Measurements from ENCODE around the gene NR2C2. TPM values are rescaled to one million over a fixed set of nuclear protein-coding genes. Genes with fewer than 3 reads are reported as not detected.

The NR2C2 gene
- total RNA-seq, 1 experiment from 2014 or later: 50.8 TPM

DNA sequence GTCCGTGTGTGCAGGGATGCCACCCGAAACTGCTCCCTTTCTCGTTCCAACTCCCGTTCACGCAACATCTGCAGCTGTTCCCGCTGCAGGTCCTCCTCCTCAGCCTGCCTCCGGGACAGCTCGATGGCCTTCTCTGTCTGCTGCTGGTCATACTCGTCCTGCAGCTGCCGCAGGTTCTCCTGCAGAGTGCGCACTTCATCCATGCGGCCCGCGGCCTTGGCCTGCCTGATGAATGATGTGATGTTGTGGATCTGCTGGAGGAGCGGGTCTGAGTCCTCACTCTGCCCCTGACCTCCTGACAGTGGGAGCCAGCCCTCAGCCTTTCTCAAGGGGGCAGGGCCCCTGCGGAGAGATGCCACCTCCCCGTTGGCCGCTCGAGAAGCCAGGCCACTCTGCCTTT is 127.1 kb downstream of the NR2C2 start:
- Mint-ChIP-seq H3K4me1 (no peaks in the 10 kb centered on the region), H3K4me3 (no peak overlapping the region)

DNA sequence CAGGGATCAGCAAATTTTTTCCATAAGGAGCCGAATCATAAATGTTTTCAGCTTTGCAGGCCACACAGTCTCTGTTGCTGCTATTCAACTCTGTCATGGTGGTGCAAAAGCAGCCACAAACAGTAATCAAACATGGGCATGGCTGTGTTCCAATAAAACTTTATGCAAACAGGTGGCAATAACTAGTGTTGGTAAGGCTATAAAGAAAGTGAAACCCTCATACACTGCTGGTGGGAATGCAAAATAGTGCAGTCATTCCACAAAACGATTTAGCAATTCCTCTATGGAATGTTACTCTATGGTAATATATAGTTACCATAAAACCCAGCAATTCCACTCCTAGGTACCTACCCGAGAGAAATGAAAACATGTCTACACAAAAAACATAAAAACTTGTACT is 131.7 kb downstream of the NR2C2 start:
- no peak for ATAC-seq
- Mint-ChIP-seq H3K27me3 (ENCODE audit: low read depth) (no peaks in the 10 kb centered on the region), H3K4me3 (no peak overlapping the region), H3K4me1 (no peaks in the 10 kb centered on the region), H3K36me3 (peaks cover 61% of the 10 kb centered on the region), H3K9me3 (no peaks in the 10 kb centered on the region), H3K27ac (no peak overlapping the region)
- TF ChIP-seq, protein P1, sequence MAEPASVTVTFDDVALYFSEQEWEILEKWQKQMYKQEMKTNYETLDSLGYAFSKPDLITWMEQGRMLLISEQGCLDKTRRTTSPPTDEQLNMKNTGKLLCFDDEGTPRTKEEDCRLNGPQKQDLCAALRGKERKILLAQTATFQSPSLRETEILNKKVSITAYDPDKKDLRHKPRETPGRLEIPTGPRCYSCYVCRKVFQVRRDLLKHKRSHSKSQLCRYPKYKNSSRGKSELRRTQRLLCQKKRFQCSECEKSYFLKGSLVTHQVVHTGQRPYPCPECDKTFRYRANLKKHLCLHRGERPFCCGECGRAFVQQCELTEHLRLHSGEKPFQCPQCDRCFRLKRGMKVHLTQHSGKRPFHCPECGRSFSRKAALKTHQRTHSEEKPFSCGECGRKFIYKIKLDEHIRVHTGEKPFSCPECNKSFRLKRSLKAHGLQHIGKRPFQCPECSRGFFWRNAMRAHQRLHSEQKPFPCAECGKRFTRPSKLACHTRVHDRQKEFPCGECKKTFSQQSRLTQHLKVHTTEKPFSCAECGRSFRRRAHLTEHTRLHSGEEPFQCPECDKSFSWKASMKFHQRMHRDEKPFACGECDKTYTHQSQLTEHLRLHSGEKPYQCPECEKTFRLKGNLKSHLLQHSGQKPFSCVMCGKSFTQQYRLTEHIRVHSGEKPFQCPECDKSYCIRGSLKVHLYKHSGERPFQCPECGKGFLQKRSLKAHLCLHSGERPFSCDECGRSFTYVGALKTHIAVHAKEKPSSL (CRISPR knock-in tag; conservative IDR thresholded peaks at IDR 0.05): no peak
- TF ChIP-seq, protein P2, sequence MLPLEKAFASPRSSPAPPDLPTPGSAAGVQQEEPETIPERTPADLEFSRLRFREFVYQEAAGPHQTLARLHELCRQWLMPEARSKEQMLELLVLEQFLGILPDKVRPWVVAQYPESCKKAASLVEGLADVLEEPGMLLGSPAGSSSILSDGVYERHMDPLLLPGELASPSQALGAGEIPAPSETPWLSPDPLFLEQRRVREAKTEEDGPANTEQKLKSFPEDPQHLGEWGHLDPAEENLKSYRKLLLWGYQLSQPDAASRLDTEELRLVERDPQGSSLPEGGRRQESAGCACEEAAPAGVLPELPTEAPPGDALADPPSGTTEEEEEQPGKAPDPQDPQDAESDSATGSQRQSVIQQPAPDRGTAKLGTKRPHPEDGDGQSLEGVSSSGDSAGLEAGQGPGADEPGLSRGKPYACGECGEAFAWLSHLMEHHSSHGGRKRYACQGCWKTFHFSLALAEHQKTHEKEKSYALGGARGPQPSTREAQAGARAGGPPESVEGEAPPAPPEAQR (CRISPR knock-in tag; IDR thresholded peaks at IDR 0.05): no peak
- TF ChIP-seq TEAD4 (CRISPR knock-in tag; IDR thresholded peaks at IDR 0.05) (no peak), FOXK1 (CRISPR knock-in tag; IDR thresholded peaks at IDR 0.05) (no peak), MXD4 (CRISPR knock-in tag; IDR thresholded peaks at IDR 0.05; ENCODE audit: borderline replicate concordance) (no peak), NFYB (CRISPR knock-in tag; conservative IDR thresholded peaks at IDR 0.05; ENCODE audit: low read depth) (no peak), FOXP1 (CRISPR knock-in tag; IDR thresholded peaks at IDR 0.05; ENCODE audit: borderline replicate concordance) (no peak), JAZF1 (CRISPR knock-in tag; IDR thresholded peaks at IDR 0.05) (no peak)
- TF ChIP-seq, protein P3, sequence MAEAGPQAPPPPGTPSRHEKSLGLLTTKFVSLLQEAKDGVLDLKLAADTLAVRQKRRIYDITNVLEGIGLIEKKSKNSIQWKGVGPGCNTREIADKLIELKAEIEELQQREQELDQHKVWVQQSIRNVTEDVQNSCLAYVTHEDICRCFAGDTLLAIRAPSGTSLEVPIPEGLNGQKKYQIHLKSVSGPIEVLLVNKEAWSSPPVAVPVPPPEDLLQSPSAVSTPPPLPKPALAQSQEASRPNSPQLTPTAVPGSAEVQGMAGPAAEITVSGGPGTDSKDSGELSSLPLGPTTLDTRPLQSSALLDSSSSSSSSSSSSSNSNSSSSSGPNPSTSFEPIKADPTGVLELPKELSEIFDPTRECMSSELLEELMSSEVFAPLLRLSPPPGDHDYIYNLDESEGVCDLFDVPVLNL (CRISPR knock-in tag; IDR thresholded peaks at IDR 0.05; ENCODE audit: borderline replicate concordance, low read depth): no peak
- TF ChIP-seq, protein P4, sequence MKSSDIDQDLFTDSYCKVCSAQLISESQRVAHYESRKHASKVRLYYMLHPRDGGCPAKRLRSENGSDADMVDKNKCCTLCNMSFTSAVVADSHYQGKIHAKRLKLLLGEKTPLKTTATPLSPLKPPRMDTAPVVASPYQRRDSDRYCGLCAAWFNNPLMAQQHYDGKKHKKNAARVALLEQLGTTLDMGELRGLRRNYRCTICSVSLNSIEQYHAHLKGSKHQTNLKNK (CRISPR knock-in tag; IDR thresholded peaks at IDR 0.05): no peak
- TF ChIP-seq, protein P5, sequence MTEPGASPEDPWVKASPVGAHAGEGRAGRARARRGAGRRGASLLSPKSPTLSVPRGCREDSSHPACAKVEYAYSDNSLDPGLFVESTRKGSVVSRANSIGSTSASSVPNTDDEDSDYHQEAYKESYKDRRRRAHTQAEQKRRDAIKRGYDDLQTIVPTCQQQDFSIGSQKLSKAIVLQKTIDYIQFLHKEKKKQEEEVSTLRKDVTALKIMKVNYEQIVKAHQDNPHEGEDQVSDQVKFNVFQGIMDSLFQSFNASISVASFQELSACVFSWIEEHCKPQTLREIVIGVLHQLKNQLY (CRISPR knock-in tag; IDR thresholded peaks at IDR 0.05): no peak
- ChIA-PET POLR2A (no interaction called here), CTCF (no interaction called here)
- DNase-seq (ENCODE audit: low spot score): no peak

More for the DNA sequence above, 127.1 kb downstream of the NR2C2 start:
- no peak for ATAC-seq
- no peaks in the 10 kb centered on the region for H3K27me3 Mint-ChIP-seq (ENCODE audit: low read depth)
- no peak for DNase-seq (ENCODE audit: low spot score)
- no peak overlapping the region for H3K27ac Mint-ChIP-seq
- POLR2A ChIA-PET: no interaction called here
- CTCF ChIA-PET: no interaction called here
- H3K36me3 Mint-ChIP-seq: peaks cover 47% of the 10 kb centered on the region
- no peak for TF ChIP-seq OVOL2 (CRISPR knock-in tag; IDR thresholded peaks at IDR 0.05; ENCODE audit: borderline replicate concordance)
- H3K9me3 Mint-ChIP-seq: no peaks in the 10 kb centered on the region

DNA sequence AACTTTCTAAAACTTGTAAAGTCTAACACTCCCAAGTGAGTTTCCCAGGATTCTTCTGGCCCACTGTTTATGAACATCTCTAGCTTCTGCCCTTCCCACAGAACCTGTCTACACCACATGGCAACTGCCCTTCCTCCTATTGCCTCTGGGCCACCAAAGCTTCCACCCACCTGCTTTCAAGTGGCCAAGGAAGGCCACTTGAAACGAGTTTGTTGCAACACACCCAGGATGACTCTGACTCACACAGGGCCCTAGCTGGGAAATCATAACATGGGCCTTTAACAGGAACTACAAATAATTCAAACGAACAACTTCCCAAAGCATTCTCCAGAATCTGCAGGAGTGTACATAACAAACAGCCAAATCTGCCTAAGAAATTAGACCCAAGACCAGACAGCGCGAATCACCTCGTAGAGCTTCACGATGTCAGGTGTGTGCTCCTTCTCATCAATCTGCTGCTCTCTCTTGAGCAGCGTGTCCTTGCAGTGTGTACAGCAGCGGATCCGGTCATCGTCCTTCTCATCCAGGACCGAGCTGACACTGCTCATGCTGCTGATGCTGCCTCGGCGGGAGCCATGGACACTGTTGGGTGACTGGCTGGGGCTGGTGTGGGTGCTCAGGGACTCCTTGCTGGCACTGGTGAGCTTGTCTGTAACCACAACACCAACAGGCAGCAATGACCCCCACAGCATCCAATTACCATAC is 134.7 kb downstream of the NR2C2 start:
- POLR2A ChIA-PET: interaction anchor here (0.9 kb wide), 1 partner anchor 17 kb away, joined by 3 read pairs; the partner anchor contains the start of gene RBSN
- no peak for ATAC-seq
- no peak overlapping the region for H3K4me3 Mint-ChIP-seq

More for the DNA sequence above, 134.7 kb downstream of the NR2C2 start:
- no peaks in the 10 kb centered on the region for H3K9me3 Mint-ChIP-seq
- no peaks in the 10 kb centered on the region for H3K27me3 Mint-ChIP-seq (ENCODE audit: low read depth)
- H3K36me3 Mint-ChIP-seq: peaks cover 47% of the 10 kb centered on the region
- CTCF ChIA-PET: interaction anchor here (0.9 kb wide), 1 partner anchor 13 kb away, joined by 3 read pairs; no protein-coding TSS in a partner anchor
- TF ChIP-seq ZNF317 (CRISPR knock-in tag; IDR thresholded peaks at IDR 0.05; ENCODE audit: borderline replicate concordance, low read depth): no peak
- TF ChIP-seq ZNF396 (CRISPR knock-in tag; IDR thresholded peaks at IDR 0.05; ENCODE audit: borderline replicate concordance): no peak
- no peak for TF ChIP-seq ELF4 (CRISPR knock-in tag; IDR thresholded peaks at IDR 0.05; ENCODE audit: low read depth)
- TF ChIP-seq, protein P6, sequence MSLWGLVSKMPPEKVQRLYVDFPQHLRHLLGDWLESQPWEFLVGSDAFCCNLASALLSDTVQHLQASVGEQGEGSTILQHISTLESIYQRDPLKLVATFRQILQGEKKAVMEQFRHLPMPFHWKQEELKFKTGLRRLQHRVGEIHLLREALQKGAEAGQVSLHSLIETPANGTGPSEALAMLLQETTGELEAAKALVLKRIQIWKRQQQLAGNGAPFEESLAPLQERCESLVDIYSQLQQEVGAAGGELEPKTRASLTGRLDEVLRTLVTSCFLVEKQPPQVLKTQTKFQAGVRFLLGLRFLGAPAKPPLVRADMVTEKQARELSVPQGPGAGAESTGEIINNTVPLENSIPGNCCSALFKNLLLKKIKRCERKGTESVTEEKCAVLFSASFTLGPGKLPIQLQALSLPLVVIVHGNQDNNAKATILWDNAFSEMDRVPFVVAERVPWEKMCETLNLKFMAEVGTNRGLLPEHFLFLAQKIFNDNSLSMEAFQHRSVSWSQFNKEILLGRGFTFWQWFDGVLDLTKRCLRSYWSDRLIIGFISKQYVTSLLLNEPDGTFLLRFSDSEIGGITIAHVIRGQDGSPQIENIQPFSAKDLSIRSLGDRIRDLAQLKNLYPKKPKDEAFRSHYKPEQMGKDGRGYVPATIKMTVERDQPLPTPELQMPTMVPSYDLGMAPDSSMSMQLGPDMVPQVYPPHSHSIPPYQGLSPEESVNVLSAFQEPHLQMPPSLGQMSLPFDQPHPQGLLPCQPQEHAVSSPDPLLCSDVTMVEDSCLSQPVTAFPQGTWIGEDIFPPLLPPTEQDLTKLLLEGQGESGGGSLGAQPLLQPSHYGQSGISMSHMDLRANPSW (CRISPR knock-in tag; conservative IDR thresholded peaks at IDR 0.05; ENCODE audit: low read depth): no peak
- TF ChIP-seq, protein P7, sequence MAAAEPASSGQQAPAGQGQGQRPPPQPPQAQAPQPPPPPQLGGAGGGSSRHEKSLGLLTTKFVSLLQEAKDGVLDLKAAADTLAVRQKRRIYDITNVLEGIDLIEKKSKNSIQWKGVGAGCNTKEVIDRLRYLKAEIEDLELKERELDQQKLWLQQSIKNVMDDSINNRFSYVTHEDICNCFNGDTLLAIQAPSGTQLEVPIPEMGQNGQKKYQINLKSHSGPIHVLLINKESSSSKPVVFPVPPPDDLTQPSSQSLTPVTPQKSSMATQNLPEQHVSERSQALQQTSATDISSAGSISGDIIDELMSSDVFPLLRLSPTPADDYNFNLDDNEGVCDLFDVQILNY (CRISPR knock-in tag; IDR thresholded peaks at IDR 0.05): no peak
- no peak for DNase-seq (ENCODE audit: low spot score)
- H3K4me1 Mint-ChIP-seq: no peaks in the 10 kb centered on the region
- no peak overlapping the region for H3K27ac Mint-ChIP-seq
